ENCODE measurements around the gene C11orf68. TPM values are rescaled to one million over a fixed set of nuclear protein-coding genes. Genes with fewer than 3 reads are reported as not detected.

C11orf68 gene
- polyA plus RNA-seq, 1 experiment = 81.9 TPM

DNA sequence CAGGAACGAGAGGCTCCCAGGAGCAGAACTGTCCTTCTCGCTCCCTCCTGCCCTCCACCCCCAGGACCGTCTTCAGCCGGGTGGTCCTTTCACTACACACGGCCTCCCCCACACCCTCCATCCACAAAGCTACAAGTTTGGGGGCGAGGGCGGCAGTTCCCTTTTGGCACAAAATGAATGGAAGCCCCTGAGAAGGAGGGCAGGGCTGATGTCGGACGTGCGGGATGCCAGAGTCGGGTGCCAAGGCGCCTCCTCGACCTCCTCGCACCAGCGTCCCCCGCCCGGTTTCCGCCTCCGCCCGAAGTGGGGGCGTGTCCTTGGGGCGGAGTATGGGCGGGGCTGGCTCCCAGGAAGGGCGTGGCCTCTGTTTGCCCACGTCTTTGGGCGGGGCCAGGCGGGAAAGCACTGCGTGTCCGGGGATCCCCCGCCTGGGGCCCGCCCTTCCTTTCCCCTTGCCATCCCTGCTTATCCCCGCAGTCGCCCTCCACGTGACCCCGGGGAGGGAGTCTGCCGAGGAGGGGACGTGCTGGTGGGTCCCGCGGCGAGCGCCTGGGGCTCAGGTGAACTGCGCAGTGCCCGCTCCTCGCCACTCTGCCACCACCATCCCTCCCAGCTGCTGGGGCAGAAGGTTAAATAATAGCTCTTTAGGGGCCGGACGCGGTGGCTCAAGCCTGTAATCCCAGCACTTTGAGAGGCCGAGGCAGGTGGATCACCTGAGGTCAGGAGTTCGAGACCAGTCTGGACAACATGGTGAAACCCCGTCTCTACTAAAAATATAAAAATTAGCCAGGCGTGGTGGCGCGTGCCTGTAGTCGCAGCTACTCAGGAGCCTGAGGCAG is 45.3 kb downstream of the C11orf68 start:
- Histone ChIP-seq H3K4me3 (ENCODE audit: low read depth, low read length) (peak overlapping the region; percentile 57), H3K27me3 (ENCODE audit: control insufficient read depth, insufficient read depth, low read length) (no peaks in the 10 kb centered on the region), H3K36me3 (ENCODE audit: control insufficient read depth, insufficient read depth, low read length) (peaks cover 13% of the 10 kb centered on the region)
- CTCF ChIA-PET = interaction anchor here (1.2 to 6.9 kb wide), 4 partner anchors 11 to 115 kb away, joined by 3 to 70 read pairs (median 42); partner anchors contain the start of genes FIBP and MUS81
- TF ChIP-seq, protein P1, sequence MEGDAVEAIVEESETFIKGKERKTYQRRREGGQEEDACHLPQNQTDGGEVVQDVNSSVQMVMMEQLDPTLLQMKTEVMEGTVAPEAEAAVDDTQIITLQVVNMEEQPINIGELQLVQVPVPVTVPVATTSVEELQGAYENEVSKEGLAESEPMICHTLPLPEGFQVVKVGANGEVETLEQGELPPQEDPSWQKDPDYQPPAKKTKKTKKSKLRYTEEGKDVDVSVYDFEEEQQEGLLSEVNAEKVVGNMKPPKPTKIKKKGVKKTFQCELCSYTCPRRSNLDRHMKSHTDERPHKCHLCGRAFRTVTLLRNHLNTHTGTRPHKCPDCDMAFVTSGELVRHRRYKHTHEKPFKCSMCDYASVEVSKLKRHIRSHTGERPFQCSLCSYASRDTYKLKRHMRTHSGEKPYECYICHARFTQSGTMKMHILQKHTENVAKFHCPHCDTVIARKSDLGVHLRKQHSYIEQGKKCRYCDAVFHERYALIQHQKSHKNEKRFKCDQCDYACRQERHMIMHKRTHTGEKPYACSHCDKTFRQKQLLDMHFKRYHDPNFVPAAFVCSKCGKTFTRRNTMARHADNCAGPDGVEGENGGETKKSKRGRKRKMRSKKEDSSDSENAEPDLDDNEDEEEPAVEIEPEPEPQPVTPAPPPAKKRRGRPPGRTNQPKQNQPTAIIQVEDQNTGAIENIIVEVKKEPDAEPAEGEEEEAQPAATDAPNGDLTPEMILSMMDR (IDR thresholded peaks at IDR 0.05; ENCODE audit: insufficient read depth, low read depth, low read length) = no peak
- DNase-seq (ENCODE audit: low read depth) = no peak
- POLR2A ChIA-PET = interaction anchor here (0.5 kb wide), 1 partner anchor 15 kb away, joined by 19 read pairs; the partner anchor contains the start of gene FIBP

DNA sequence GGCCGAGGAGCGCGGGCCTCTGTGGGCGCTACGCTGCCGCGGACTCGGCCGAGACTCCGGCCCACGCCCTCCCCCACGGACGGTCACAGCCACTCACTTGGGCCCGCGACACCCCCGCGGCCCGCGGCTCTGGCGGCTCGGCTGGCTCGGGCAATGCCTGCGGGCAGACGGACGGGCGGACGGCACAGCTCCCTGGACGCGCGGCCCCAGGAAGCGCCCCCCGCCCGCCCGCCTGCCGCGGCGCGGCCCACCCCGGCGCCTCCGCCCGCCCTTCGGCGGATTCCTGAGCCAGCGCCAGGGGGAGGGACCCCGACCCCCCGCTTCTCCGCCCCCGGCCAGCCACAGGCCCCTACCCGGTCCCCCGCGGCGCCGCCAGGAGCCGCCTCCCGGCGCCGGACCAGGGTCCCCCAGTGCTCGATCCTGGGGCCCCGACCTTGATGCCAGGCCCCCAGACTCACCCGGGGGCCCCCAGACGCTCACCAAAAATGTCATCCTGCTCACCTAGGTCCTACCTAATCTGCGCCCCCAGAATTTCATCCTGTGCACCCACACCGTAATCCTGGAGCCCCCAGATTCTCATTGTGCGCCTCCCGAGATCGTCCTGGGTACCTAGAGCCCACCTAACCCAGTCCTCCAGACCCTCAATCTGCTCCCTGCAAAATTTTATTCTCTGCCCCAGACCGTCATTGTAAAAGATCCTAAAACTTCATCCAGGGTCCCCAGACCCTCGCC is 46.1 kb downstream of the C11orf68 start, which contains the start of gene EFEMP2:
Gene EFEMP2, minus strand, starts transcription at position 215 of the 732 bp plus-strand sequence. CDS start 446 bp downstream, outside the sequence.
- H3K27me3 ChIP-seq (ENCODE audit: control insufficient read depth, insufficient read depth, low read length) = no peaks in the 10 kb centered on the region
- peak within 1 kb of the TSS; percentile 57 for H3K4me3 ChIP-seq (ENCODE audit: low read depth, low read length)
- H3K36me3 ChIP-seq (ENCODE audit: control insufficient read depth, insufficient read depth, low read length) = peaks cover 20% of the 10 kb centered on the region
- CTCF ChIA-PET = interaction anchor here (0.8 to 6.9 kb wide), 8 partner anchors 11 to 130 kb away, joined by 3 to 70 read pairs (median 6); partner anchors contain the start of genes BANF1, CFL1, FIBP and MUS81
- TF ChIP-seq, protein P1 (IDR thresholded peaks at IDR 0.05; ENCODE audit: insufficient read depth, low read depth, low read length) = no peak
- POLR2A ChIA-PET = interaction anchor here (0.6 to 1.4 kb wide), 2 partner anchors 15 kb away, joined by 6 to 12 read pairs; partner anchors contain the start of genes CFL1 and FIBP
- no peak for DNase-seq (ENCODE audit: low read depth)

DNA sequence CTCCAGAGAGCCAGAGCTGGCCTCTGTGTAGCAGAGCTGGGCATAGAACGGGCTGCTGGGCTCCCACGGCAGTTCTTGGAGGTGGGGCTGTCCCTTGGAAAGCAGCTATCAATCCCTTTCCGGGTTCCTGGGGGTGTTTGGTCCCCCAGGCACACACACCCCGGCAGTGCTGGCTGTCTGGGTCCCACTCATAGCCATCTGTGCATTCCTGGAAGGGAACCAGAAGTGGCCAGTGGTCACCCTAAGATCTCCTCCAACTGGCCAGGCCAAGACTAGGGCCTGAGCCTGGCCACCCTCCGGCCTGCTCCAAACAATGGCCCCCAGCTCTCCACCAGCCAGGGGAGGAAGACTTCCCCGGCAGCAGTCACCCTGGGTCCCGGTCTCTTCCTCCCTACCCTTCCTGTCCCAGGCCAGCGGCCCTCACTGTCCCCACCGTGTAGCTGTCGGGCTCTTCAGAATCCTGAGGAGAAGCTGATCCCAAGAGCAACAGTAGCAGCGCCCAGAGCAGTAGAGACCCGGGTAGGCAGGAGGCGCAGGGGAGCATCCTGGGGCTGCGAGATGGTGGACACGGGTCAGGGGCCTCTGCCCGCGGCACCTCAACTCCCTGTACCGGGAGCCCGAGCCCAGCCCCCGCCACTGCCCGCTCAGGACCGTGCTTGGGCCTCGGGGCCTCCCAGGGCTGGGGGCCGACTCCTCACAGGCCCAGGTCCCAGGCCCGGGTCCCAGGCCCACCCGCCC is 46.9 kb downstream of the C11orf68 start:
- DNase-seq (ENCODE audit: low read depth) = no peak
- H3K27me3 ChIP-seq (ENCODE audit: control insufficient read depth, insufficient read depth, low read length) = no peaks in the 10 kb centered on the region
- ChIA-PET CTCF (interaction anchor here (0.8 to 6.9 kb wide), 10 partner anchors 11 to 150 kb away, joined by 3 to 70 read pairs (median 4); partner anchors contain the start of genes BANF1, CFL1, FIBP and MUS81), POLR2A (interaction anchor here (0.6 to 1.4 kb wide), 4 partner anchors 12 to 16 kb away, joined by 6 to 12 read pairs (median 6); partner anchors contain the start of genes CFL1, FIBP and MUS81)
- H3K36me3 ChIP-seq (ENCODE audit: control insufficient read depth, insufficient read depth, low read length) = peaks cover 24% of the 10 kb centered on the region
- TF ChIP-seq, protein P1 (IDR thresholded peaks at IDR 0.05; ENCODE audit: insufficient read depth, low read depth, low read length) = peak; percentile 45; the same call in 1 of the 2 replicates
- peak overlapping the region; percentile 57 for H3K4me3 ChIP-seq (ENCODE audit: low read depth, low read length)

DNA sequence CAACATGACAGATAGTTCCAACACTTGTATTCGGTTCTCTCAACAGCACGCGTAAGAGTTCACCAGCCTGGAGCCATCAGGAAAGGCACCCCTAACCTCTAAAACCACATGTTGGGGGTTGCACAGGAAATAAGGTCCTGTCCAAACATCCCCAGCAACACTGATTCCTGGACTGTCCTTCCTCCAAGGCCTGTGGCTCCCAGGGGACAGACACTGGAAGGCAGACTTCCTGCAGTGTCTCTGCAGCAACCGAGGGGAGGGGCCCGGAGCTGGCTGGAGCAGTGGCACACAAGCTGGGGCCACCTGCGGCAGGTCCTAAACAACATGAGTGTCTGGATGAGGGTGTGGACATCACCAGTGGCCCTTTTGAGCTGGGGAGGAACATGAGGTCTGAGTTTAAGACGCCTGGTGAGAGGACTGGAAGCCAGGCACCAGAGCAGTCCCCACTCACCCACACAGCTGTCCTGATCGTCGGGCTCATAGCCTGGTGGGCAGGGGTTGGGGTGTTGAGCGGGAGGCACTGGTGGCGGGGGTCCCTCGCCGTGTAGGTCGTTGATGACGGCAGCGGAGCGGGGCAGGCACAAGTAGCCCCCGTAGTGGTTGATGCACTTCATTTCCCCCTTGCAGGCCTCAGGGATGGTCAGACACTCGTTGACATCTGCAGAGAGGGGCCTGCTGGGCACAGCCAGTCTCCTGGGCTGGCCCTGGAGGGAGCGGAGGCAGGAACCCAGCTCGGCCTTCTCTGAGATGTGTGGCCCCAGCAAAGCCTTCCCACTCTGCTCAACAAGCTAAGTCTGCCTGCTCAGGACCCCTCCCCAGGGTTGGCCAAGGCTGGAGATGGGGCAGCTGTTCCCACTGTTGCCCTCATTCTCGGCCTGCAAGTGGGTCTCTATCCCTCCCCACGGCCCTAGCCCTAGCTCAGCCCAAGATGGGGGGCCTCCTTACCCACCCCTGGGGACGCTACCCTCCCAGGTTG is 47.9 kb downstream of the C11orf68 start:
- TF ChIP-seq, protein P1 (IDR thresholded peaks at IDR 0.05; ENCODE audit: insufficient read depth, low read depth, low read length) = no peak
- DNase-seq (ENCODE audit: low read depth) = no peak
- no peaks in the 10 kb centered on the region for H3K27me3 ChIP-seq (ENCODE audit: control insufficient read depth, insufficient read depth, low read length)
- peaks cover 30% of the 10 kb centered on the region for H3K36me3 ChIP-seq (ENCODE audit: control insufficient read depth, insufficient read depth, low read length)
- CTCF ChIA-PET = interaction anchor here (0.7 to 6.9 kb wide), 8 partner anchors 10 to 159 kb away, joined by 3 to 70 read pairs (median 4); partner anchors contain the start of genes FIBP, KAT5 and MUS81
- peak overlapping the region; percentile 57 for H3K4me3 ChIP-seq (ENCODE audit: low read depth, low read length)
- POLR2A ChIA-PET = interaction anchor here (0.6 to 1.4 kb wide), 4 partner anchors 10 to 17 kb away, joined by 3 to 7 read pairs (median 6); partner anchors contain the start of genes CFL1, FIBP and MUS81
